ENCODE data around the gene PRR29.

DNA sequence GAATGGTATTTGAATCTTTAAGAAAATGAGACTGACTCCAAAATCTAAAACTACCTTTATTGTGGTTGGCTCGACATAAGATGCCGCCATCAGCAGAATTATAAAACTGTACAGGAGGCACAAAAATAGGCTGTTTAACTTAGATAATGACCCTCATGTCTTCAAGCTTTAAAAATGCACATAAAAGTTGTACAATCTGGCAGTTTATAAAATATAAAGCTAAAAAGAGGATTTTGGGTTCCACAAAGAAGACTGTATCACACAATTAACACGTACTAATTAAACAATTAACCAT lies 40.9 kb downstream of the PRR29 start:
- TF ChIP-seq POLR2AphosphoS5 (IDR thresholded peaks at IDR 0.05; ENCODE audit: low read depth, low read length): no peak
- TF ChIP-seq TAF1 (IDR thresholded peaks at IDR 0.05; ENCODE audit: borderline replicate concordance, low read depth, low read length): no peak
